ENCODE results near the gene SLC13A3.

GRCh38 chr20:46646659-46647380, 4.4 kb downstream of the SLC13A3 start:
- TF ChIP-seq, protein P1, sequence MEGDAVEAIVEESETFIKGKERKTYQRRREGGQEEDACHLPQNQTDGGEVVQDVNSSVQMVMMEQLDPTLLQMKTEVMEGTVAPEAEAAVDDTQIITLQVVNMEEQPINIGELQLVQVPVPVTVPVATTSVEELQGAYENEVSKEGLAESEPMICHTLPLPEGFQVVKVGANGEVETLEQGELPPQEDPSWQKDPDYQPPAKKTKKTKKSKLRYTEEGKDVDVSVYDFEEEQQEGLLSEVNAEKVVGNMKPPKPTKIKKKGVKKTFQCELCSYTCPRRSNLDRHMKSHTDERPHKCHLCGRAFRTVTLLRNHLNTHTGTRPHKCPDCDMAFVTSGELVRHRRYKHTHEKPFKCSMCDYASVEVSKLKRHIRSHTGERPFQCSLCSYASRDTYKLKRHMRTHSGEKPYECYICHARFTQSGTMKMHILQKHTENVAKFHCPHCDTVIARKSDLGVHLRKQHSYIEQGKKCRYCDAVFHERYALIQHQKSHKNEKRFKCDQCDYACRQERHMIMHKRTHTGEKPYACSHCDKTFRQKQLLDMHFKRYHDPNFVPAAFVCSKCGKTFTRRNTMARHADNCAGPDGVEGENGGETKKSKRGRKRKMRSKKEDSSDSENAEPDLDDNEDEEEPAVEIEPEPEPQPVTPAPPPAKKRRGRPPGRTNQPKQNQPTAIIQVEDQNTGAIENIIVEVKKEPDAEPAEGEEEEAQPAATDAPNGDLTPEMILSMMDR (IDR thresholded peaks at IDR 0.05 in 4 of 5, conservative IDR thresholded peaks at IDR 0.05 in 1 of 5), result no peak
- TF ChIP-seq POLR2A (IDR thresholded peaks at IDR 0.05), result no peak

Measured in gastrocnemius medialis (tissue), 4 donors.